GM19043 (cell line): ENCODE measurements around the gene ITGBL1.

Experiments used
- ATAC-seq: cut with Tn5 transposase; IDR thresholded peaks from one replicate; pipeline ENCODE4 v1.9.1; 2021; ENCODE audit warnings: low read depth; ENCODE audit not compliant: unreplicated experiment

The ITGBL1 gene

GRCh38 chr13:101554420-101555125, 102.1 kb downstream of the ITGBL1 start:
- no peak for ATAC-seq

- no peak for ATAC-seq
Measured at GRCh38 chr13:101555610-101556009, 103.1 kb downstream of the ITGBL1 start.

- ATAC-seq = no peak
Measured at GRCh38 chr13:101556676-101557123, 104.2 kb downstream of the ITGBL1 start.

- ATAC-seq = no peak
Measured at GRCh38 chr13:101565317-101565716, 112.8 kb downstream of the ITGBL1 start.

GRCh38 chr13:101567841-101568240, 115.4 kb downstream of the ITGBL1 start:
- no peak for ATAC-seq

- ATAC-seq = no peak
Measured at GRCh38 chr13:101569807-101570206, 117.3 kb downstream of the ITGBL1 start.

GRCh38 chr13:101570410-101570809, 117.9 kb downstream of the ITGBL1 start:
- ATAC-seq = no peak

GRCh38 chr13:101572456-101572855, 120.0 kb downstream of the ITGBL1 start:
- ATAC-seq = no peak

GRCh38 chr13:101575581-101575980, 123.1 kb downstream of the ITGBL1 start:
- no peak for ATAC-seq

- ATAC-seq = no peak
Measured at GRCh38 chr13:101576455-101576854, 124.0 kb downstream of the ITGBL1 start.

GRCh38 chr13:101576977-101577376, 124.5 kb downstream of the ITGBL1 start:
- ATAC-seq = no peak

- ATAC-seq = no peak
Measured at GRCh38 chr13:101579281-101579802, 126.9 kb downstream of the ITGBL1 start.

GRCh38 chr13:101584331-101584730, 131.9 kb downstream of the ITGBL1 start:
- ATAC-seq = no peak

GRCh38 chr13:101590479-101590878, 138.0 kb downstream of the ITGBL1 start:
- no peak for ATAC-seq

- no peak for ATAC-seq
Measured at GRCh38 chr13:101594936-101595335, 142.5 kb downstream of the ITGBL1 start.

- no peak for ATAC-seq
Measured at GRCh38 chr13:101596803-101597202, 144.3 kb downstream of the ITGBL1 start.

- ATAC-seq = no peak
Measured at GRCh38 chr13:101611491-101612475, 159.3 kb downstream of the ITGBL1 start.

GRCh38 chr13:101612735-101613134, 160.3 kb downstream of the ITGBL1 start:
- ATAC-seq = no peak

- no peak for ATAC-seq
Measured at GRCh38 chr13:101614491-101614890, 162.0 kb downstream of the ITGBL1 start.

- no peak for ATAC-seq
Measured at GRCh38 chr13:101618440-101619187, 166.1 kb downstream of the ITGBL1 start.

- ATAC-seq = no peak
Measured at GRCh38 chr13:101621099-101621498, 168.6 kb downstream of the ITGBL1 start.
